GM12891 (cell line): ENCODE measurements around the gene COLGALT1.

ENCODE experiments used
- PAX5 ChIP-seq: IDR thresholded peaks from 2 replicates; pipeline ENCODE4 v1.6.1; 2011; ENCODE audit warnings: low read length, moderate library complexity, mild to moderate bottlenecking; ENCODE audit not compliant: insufficient read depth, severe bottlenecking
- POLR2A ChIP-seq: IDR thresholded peaks from 2 replicates; pipeline ENCODE4 v1.6.1; 2011; ENCODE audit warnings: low read depth, low read length, control low read depth
- POLR2AphosphoS5 ChIP-seq: IDR thresholded peaks from 2 replicates; pipeline ENCODE4 v1.6.1; 2011; ENCODE audit warnings: low read depth, low read length, control low read depth
- POU2F2 ChIP-seq: IDR thresholded peaks from 2 replicates; pipeline ENCODE4 v1.6.1; 2011; ENCODE audit warnings: low read depth, mild to moderate bottlenecking, control low read depth, low read length, moderate library complexity
- SPI1 ChIP-seq: IDR thresholded peaks from 2 replicates; pipeline ENCODE4 v1.6.1; 2011; ENCODE audit warnings: low read depth, low read length, control low read depth
- TAF1 ChIP-seq: IDR thresholded peaks from 2 replicates; pipeline ENCODE4 v1.6.1; 2011; ENCODE audit warnings: low read depth, low read length, control low read depth

DNA sequence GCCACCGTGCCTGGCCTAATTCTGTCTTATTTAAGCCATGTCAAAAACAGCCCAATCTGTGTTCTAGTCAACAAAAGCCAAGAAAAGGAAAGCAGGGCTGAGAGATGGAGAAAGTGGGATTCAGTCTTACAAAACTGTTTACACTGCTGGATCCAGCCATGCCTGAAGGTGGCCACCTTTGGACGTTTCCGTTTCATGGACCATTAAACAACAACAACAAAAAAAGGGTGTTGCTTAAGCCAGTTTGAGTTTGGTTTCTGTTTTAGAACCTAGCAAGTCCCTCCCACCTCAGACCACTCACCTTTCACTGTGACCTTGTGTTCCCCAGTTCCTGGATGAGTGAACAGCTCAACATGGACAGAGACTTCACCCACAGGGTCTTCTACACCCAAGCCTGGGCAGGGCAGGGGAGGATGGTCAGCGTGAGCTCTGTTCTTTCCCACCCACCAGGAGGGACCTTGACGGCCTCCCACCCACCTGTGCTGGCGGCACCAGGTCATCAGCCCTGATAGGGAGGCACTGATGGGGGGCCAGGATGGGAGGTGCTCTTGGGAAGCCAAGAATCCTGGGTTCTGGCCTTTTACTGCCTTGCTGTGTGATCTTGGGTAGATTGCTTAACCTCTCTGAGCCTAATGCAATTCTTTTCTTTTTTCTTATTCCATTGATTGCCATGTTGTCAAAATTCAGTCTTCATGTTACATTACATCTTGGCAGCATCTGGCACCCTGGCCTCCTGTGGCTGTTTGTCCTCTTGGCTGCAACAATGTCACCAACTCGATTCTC, 56.2 kb downstream of the COLGALT1 start:
- TF ChIP-seq POLR2A = no peak
- no peak for TF ChIP-seq POLR2AphosphoS5
- TF ChIP-seq PAX5 = no peak
- TF ChIP-seq POU2F2 = no peak
- no peak for TF ChIP-seq TAF1
- no peak for TF ChIP-seq SPI1
